ENCODE data around the gene UCHL3. TPM values are rescaled to one million over a fixed set of nuclear protein-coding genes. Genes with fewer than 3 reads are reported as not detected.

Gene UCHL3
- 38.6 and 54.6 TPM in 2 replicates for total RNA-seq

GRCh38 chr13:75549262-75550158 lies at the start of gene UCHL3:
TSS of gene UCHL3 (plus strand) at chr13:75549791. CDS start at chr13:75549821, 30 bp downstream.

GRCh38 chr13:75537401-75538365 lies 11.9 kb upstream of the UCHL3 start, which contains the start of gene COMMD6:
TSS of gene COMMD6 (minus strand) at chr13:75537841. CDS start at chr13:75537805, 36 bp downstream.

GRCh38 chr13:75635828-75636435 lies 86.3 kb downstream of the UCHL3 start, which contains the start of gene LMO7:
TSS of gene LMO7 (plus strand) at chr13:75636330. CDS start at chr13:75636658, 328 bp downstream.

Other genes with a start within 250 kb of the UCHL3 start
- 9.2 and 32.2 TPM in 2 replicates for gene TBC1D4, start 67.6 kb upstream of the UCHL3 start, total RNA-seq
- gene COMMD6, start 11.9 kb upstream of the UCHL3 start, total RNA-seq: 33.2 and 60.3 TPM in 2 replicates
- 155 and 392 TPM in 2 replicates for gene LMO7, start 86.5 kb downstream of the UCHL3 start, total RNA-seq

All from smooth muscle cell of the umbilical artery (primary cell).